ENCODE measurements around the gene CABLES1.
"Not testable (repeated sequence)": the region's sequence is repeated elsewhere in the genome, so short reads cannot be mapped to it uniquely, and the experiment has no call there.

The CABLES1 gene

DNA sequence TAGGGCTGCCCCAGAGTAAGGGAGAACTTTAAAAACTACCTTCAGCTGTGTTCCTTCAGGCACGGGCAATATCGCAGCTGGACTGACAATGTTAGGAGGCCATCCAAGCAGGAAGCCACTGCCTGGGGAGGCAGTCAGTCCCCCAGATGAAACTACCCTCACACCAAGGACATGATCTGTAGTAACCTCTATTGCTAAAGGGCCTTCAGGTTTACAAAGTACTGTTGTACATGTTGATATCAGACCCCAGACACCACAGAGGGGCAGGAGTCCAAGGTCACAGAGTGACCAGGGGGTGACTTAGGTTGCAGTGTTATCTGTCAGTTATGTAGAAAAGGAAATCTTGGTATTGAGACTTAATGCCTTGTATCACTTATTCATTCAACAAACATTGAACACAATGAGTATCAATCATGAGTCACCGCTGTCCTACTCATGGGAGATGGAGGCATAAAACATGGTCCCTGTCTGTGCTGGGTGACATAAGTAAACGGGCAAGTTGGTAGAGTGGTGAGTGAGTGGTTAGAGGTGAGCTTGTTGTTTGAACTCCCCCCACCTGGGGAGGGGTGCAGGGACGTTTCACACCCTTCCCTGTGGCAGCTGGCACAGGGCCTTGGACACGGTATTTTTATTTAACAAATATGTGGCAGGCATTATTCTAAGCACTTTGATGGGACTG lies 7.1 kb downstream of the CABLES1 start:
- no peak for DNase-seq (ENCODE audit: low read depth in 3 of 3)

GRCh38 chr18:23143016-23143814 lies 7.9 kb downstream of the CABLES1 start:
- DNase-seq (ENCODE audit: low read depth in 3 of 3) = no peak

GRCh38 chr18:23143815-23144261 lies 8.6 kb downstream of the CABLES1 start:
- no peak for DNase-seq (ENCODE audit: low read depth in 3 of 3)

DNA sequence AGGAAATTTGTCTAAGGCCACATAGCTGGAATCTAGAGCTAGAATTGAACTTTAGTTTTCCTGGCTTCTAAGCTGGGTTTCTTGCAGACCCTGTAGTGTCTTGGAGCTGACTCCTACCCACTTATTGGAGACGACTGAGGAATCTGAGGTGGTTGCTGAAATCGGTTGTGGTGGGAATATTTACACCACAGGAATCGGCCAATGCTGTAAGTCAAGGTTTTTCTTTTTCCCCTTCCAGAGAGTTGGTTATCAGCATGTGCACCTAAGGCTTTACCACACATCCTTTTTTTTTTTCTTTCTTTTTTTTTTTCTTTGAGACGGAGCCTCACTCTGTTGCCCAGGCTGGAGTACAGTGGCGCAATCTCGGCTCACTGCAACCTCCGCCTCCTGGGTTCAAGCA lies 9.4 kb downstream of the CABLES1 start:
- DNase-seq (ENCODE audit: low read depth in 3 of 3) = no peak

DNA sequence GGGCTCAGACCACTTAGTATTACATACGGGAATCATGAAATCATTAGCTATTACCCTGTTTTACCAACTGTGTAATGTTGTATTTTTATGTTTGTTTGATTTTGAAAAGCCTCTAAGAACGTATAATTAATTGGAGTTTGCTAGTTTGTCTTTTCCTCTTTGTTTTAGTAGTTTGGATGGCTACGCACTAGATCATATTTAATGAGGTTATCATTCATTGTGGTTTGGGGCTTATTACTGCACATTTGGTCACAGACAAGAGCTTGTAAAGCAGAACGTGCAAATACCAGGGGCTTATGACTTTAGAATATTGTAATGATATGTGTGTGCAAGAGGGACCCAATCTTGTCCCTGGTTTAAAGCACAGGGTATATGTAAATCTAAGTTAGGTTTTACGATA lies 10.3 kb downstream of the CABLES1 start:
- no peak for DNase-seq (ENCODE audit: low read depth in 3 of 3)

DNA sequence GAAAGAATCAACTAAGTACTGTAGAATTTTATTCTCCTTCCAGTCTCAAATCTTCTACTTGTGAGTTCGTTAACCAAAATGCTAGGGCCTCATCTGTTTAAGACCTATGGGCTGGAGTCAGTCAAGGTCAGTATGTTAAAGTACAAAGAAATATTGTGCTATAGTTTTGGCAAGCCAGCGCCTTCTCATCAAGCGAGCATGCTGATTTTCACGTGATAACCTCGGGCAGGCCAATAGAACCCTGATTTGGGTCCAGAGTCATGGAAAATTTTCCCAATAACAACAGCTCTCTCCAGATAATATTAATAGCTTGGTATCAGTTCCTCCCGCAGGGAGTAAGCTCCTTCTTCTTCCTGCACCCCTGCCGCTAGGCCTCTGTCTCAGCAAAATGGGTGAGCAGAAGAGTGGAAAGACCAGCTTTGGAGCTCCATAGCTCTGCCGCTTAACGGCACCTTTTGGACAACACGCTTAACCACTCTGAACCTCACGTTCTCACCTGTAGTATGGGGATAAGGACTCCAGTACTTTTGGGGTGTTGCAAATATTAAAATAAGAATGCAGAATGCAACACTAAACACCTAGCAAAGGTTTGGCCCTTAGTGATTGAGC lies 11.7 kb downstream of the CABLES1 start:
- no peak for DNase-seq (ENCODE audit: low read depth in 3 of 3)

DNA sequence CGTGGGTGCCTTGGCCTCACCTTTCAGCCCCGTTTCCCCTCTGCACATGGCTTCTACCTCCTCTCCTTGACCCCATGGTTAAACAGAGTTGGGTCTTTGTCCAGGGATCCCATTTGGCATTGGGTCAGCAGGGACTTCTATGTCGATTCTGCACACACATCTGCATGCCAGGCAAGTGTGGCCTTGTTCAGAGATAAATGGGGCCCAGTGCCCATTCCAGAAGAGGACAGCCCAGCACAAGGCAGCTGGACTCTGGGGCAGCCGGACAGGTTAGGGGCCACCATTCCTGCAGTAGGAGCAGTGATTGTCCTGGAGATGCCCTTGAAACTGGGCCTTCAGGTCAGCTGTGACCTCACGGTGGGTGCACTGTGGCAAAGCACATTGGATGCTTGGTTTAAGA lies 13.1 kb downstream of the CABLES1 start:
- DNase-seq (ENCODE audit: low read depth in 3 of 3) = no peak

DNA sequence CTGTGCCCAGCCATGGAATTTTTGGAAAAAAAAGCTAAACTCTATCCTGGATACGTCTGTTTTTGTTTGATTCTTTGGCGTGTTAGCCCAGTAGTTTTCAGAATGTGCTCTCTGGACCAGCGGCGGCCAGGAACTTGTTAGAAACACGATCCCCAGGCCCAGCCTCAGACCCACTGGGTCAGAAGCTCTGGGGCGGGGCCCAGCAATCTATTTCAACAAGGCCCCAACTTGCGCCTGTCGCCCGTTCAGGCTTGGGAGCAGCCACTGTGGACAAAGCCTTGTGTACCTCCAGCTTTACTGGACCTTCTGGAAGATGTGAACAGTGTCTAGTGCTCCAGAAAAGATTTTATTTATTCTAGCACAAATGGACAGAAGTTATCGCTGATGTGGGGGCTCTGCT lies 14.3 kb downstream of the CABLES1 start:
- no peak for DNase-seq (ENCODE audit: low read depth in 3 of 3)

- no peak for DNase-seq (ENCODE audit: low read depth in 3 of 3)
These were observed 16.3 kb downstream of the CABLES1 start for GRCh38 chr18:23151414-23152099.

GRCh38 chr18:23154030-23154429 lies 18.7 kb downstream of the CABLES1 start:
- no peak for DNase-seq (ENCODE audit: low read depth in 3 of 3)

GRCh38 chr18:23154823-23155500 lies 19.7 kb downstream of the CABLES1 start:
- no peak for DNase-seq (ENCODE audit: low read depth in 3 of 3)

- DNase-seq (ENCODE audit: low read depth in 3 of 3) = no peak
These were observed 20.3 kb downstream of the CABLES1 start for GRCh38 chr18:23155537-23155936.

DNA sequence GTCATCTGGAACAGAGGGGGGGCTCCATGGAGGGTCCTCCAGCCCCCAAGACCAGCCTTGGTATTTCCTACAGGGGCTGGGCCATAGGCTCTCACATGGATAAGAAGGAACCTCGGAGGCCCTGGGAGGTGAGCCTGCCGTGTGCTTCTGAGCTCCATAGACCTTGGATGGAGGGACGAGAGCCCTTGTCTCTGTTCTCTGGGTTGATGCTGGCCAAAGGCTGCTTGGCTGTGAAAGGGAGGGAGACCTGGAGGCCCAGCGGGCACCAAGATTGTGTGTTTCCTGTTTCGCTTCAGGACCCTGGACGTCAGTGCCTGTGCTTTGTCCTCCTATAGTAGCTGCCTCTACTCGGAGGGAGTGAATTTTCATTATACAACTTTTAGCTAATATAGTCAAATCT lies 20.8 kb downstream of the CABLES1 start:
- no peak for DNase-seq (ENCODE audit: low read depth in 3 of 3)

DNA sequence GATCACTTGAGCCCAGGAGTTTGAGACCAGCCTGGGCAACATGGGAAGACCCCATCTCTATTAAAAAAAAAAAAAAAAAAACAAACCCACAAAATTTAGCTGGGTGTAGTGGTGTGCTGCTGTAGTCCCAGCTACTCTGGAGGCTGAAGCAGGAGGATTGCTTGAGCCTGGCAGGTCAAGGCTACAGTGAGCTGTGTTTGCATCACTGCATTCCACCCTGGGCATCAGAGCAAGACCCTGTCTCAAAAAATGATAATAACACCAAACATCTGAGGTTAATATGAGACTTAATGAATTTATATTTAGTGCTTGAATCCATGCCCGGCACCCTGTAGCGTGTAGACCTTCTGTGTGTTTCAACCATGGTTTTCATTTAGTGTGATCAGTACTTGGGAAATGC lies 22.8 kb downstream of the CABLES1 start:
- no peak for DNase-seq (ENCODE audit: low read depth in 3 of 3)

- DNase-seq (ENCODE audit: low read depth in 3 of 3) = not testable (repeated sequence)
These were observed 23.6 kb downstream of the CABLES1 start for GRCh38 chr18:23158884-23159283.

DNA sequence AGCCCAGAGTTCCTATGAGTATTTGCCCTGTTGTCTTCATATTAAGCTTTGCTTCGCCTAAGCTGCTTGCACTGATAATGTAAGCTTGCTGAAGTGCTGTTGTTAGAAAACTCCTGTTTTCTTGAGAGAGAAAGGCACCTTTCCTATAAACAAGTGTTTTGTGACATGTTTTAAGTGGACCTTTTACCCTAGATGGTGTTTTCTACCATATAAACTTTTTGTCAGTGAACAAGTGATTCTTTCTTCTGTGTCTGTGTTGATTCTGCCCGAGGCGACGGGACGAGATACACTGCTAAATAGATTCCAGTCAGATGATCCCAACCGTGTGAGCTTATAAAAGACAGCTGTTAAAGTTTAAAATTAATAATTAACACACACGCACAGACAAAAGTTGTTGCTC lies 24.1 kb downstream of the CABLES1 start:
- no peak for DNase-seq (ENCODE audit: low read depth in 3 of 3)

DNA sequence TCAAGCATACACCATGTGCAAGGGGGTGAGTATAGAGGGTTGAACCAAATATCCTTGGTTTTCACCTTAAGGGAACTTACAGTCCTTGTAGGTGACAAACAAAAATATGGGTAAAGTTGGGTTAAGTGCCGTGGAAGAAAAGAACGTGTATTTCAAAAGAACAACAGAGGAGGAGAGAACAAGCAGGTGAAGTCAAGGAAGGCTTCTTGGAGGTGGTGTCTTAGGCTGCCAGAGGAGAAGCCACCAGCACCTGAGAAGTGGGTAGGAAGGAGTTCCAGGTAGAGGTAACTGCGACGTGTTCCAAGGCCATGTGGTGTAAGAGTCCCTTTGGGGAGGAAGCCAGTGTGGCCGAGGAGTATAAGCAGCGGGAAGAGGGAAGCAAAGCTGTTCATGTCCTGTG lies 27.2 kb downstream of the CABLES1 start:
- DNase-seq (ENCODE audit: low read depth in 3 of 3) = no peak

- no peak for DNase-seq (ENCODE audit: low read depth in 3 of 3)
These were observed 28.7 kb downstream of the CABLES1 start for GRCh38 chr18:23163786-23164533.

- DNase-seq (ENCODE audit: low read depth in 3 of 3) = no peak
These were observed 30.2 kb downstream of the CABLES1 start for GRCh38 chr18:23165271-23166068.

- no peak for DNase-seq (ENCODE audit: low read depth in 3 of 3)
These were observed 31.7 kb downstream of the CABLES1 start for GRCh38 chr18:23166891-23167541.

Data from stimulated activated CD4-positive, alpha-beta T cell treated with anti-CD3 and anti-CD28 coated beads, TNF-alpha, amount 100 ng/mL, for 24 hours (primary cell).